VCaP (cell line): ENCODE results near the gene MOB1B.

Experiments
- H3K27ac ChIP-seq: fragments of 450-650 bp; 2 replicates; pipeline ENCODE4 v1.5.1; 2017
- TF ChIP-seq, protein P1 (sequence below): fragments of 450-650 bp; conservative IDR thresholded peaks from 2 replicates; pipeline ENCODE4 v1.5.1; 2017; ENCODE audit warnings: mild to moderate bottlenecking, moderate library complexity

Gene MOB1B

DNA sequence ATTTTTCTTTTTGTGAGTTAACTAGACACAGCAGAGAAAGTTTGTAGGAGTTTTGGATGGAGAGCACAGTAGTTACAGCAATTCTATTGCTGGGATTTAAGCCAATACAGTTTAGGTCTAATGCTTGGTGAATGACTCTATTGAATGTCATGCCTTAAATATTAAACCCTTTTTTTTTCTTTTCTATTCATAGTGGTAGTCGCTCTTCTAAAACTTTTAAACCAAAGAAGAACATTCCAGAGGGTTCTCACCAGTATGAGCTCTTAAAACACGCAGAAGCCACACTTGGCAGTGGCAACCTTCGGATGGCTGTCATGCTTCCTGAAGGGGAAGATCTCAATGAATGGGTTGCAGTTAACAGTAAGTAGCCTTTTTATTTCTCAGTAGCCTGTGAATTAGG is 56.5 kb downstream of the MOB1B start:
- TF ChIP-seq, protein P1, sequence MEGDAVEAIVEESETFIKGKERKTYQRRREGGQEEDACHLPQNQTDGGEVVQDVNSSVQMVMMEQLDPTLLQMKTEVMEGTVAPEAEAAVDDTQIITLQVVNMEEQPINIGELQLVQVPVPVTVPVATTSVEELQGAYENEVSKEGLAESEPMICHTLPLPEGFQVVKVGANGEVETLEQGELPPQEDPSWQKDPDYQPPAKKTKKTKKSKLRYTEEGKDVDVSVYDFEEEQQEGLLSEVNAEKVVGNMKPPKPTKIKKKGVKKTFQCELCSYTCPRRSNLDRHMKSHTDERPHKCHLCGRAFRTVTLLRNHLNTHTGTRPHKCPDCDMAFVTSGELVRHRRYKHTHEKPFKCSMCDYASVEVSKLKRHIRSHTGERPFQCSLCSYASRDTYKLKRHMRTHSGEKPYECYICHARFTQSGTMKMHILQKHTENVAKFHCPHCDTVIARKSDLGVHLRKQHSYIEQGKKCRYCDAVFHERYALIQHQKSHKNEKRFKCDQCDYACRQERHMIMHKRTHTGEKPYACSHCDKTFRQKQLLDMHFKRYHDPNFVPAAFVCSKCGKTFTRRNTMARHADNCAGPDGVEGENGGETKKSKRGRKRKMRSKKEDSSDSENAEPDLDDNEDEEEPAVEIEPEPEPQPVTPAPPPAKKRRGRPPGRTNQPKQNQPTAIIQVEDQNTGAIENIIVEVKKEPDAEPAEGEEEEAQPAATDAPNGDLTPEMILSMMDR = no peak
- no peak overlapping the region for H3K27ac ChIP-seq

DNA sequence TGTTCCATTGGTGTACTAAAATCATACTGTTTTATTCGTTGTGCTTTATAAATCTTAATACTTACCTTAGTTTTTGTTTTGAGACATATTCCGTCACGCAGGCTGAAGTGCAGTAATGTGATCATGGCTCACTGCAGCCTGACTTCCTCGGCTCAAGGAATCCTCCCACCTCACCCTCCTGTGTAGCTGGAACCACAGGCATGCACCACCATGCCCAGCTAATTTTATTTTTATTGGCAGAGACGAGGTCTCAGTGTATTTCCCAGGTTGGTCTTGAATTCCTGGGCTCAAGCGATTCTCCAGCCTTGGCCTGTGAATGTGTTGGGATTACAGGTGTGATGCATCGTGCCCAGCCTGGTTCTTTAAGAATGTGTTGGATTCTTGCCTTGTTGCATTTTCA is 66.9 kb downstream of the MOB1B start:
- TF ChIP-seq, protein P1 = no peak
- H3K27ac ChIP-seq = no peak overlapping the region

DNA sequence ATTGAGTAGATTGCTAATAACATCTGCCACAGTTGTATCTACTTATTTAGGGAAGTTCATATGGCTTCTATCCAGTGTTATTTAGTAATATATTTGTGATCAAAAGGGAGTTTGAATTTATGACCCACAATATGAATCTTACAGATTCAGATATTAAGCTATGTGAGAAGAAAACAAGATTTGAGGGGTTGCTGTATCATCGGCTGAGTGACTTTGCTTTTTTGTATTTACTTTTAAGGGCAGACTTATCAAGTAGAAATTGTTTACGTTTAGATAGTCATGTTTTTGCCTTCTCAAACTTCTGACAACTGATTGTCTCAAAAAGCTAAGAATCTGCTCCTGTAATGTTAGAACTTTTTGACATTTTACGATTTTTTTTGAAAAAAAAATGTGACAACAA is 74.1 kb downstream of the MOB1B start:
- TF ChIP-seq, protein P1 = no peak
- no peak overlapping the region for H3K27ac ChIP-seq

DNA sequence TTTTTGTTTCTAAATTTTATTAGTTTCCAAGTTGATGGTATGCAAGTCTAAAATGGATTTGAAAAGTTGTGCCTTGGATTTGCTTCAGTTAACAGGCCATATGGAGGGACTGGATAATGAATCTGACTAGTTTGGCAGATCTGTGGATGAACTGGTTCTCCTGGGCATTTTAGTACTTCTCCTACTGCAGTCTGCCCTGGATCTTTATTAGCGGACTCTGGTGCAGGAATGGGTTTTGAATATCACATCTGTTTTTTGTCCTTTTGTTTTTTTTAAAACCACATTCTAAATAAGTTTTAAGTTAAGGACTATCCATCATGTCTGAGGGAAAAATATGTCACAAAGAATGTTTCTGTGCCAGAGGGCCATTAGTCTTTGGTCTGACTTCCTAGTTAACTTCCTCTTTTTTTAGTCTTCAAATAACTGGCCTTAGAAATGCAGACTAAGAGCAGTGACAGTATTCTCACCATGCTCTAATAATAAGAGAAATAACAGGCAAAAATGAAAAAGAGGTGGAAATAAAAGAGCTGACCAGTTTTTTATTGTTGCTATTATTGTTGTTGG is 77.4 kb downstream of the MOB1B start:
- H3K27ac ChIP-seq = no peak overlapping the region
- TF ChIP-seq, protein P1 = no peak

DNA sequence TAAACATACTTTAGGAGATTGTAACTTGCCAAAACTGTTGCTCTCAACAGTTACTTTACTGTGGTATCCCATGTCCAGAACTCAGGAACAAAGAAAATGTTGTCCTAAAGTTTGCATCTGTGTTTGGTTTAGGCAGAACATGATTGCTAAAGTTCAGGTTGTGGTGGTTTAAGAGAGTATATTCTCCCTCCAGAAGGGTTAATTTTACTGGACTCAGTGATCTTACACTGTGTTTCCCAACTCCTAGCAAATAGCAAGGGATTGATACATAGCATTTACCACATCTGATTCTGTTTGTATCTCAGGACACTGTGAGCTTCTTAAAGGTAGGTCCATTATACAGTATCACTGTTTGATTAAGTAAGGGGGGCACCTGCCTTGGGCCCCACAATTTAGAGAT is 78.0 kb downstream of the MOB1B start:
- TF ChIP-seq, protein P1 = no peak
- no peak overlapping the region for H3K27ac ChIP-seq

DNA sequence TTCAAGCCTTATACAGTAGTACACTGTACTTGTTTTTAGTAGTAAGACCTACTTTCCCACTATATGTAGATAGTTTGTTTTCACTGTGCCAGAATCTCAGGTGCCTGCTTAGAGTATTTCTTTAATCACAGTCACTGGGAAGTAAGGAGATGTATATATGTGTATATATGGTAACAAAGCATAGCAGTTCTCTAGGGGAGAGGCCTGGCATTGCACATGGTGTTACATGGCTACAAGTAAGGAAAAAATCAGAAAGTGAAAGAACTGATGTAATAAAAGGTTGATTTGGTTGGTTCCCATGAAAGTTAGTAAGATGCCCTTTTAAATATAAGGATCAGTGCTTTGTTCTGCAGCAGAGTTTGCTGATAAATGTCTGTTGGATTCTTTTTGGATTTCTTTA is 81.9 kb downstream of the MOB1B start:
- TF ChIP-seq, protein P1 = no peak
- no peak overlapping the region for H3K27ac ChIP-seq

DNA sequence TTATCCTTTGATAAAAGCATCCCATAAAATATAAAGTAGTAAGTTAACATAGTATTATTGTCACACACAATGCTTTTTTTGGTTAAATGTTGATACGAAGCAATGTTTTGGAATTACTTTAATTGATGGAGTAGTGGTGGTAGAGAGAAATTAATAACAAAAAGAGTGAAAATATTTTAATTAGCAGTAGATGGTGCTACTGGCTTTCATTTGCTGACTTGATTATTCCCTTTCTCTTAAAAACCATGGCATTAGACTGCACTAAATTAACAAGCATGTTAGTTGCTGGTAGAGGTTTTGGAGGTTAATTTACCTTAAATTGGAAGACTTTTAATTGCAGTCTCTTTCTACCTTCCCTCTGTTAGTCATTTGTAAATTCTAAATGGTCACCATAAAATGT is 82.4 kb downstream of the MOB1B start:
- TF ChIP-seq, protein P1 = no peak

More for the DNA sequence above, 82.4 kb downstream of the MOB1B start:
- no peak overlapping the region for H3K27ac ChIP-seq
